HuH-7 (cell line): ENCODE data around the gene CNIH4.
"Not testable (repeated sequence)": the region's sequence is repeated elsewhere in the genome, so short reads cannot be mapped to it uniquely, and the experiment has no call there.

Experiments
- DNase-seq: peaks from one replicate; pipeline ENCODE4 v3.0.0; 2011; ENCODE audit warnings: low spot score

Gene CNIH4

DNA sequence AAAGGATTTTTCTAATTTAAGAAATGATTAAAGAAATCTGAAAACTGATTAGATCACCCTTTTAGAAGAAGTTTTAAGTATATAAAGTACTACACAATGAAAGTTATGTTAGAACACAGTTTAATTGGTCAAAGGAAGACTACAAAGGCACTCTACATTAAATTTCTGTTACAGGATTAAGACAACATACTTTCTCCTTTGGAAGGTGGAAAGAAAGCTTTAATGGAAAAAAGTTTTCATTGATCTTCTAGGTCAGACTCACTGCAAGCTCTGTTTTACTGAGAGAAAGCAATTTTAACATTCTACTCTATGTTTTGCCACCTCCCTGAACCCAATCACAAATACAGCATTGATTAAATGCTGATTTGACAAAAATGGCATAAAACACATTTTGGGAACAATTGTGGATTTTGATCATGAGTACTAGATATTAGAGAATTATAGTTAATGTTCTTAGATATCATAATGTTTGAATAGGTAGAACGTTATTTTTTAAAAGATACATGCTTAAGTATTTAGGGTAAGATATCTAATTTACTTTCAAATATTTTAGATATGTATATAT lies 45.9 kb downstream of the CNIH4 start:
- DNase-seq, result no peak

DNA sequence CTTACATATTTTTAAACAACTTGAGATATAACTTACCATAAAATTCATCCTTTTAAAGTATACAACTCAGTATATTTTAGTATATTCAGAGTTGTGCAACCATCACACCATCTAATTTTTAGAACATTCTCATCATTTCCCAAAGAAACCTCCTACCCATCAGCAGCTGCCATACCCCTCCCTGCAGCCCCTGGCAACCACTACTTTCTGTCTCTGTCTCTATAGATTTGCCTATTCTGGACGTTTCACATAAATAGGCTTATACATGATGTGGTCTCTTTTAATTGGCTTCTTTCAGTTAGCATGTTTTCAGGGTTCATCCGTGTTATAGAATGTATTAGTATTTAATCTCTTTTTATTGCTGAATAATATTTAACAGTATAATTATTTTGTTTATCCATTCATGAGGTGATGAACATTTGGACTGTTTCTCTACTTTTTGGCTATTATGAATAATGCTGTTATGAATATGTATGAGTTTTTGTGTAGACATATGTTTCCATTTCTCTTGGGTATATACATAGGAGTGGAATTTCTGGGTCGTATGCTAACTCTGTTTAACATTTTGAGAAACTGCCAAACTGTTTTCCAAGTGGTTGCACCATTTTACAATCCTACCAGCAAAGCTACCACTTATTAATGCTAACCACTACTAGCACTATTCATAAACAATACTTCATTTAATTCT lies 48.4 kb downstream of the CNIH4 start:
- no peak for DNase-seq

DNA sequence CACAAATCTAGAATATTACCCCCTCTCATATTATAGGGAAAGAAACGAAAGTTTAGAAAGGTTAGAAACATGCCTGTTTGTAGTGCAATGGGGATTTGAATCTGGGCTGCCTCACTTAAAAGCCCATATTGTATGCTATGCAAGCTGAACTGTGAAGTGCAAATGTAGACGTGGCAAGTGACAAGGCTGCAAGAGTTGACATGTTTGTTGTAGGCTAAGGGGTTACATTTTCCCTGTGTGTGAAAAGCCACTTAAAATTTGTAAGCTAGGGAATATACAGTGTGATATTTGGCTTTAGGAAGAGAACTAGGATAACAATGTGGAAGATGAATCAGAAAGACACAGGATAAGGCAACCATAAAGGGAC lies 48.9 kb downstream of the CNIH4 start:
- no peak for DNase-seq

DNA sequence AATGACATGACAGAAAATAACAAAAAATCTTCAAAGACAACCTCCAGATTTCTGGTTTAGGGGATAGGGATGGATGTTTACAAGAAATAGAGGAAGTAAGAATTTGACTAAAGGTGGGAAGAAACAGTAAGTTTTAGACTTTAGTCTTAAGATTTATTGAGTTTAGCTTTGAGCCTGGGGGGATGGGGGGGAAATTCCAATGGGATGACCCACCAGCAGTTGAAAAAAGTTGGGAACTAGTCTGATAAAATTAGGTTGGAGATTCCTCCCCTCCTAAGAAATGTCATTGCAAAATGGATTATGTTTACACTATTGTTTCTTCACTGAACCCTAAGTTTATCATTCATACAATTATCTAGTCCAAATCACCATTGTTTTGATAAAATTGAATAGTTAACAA lies 49.5 kb downstream of the CNIH4 start:
- no peak for DNase-seq

DNA sequence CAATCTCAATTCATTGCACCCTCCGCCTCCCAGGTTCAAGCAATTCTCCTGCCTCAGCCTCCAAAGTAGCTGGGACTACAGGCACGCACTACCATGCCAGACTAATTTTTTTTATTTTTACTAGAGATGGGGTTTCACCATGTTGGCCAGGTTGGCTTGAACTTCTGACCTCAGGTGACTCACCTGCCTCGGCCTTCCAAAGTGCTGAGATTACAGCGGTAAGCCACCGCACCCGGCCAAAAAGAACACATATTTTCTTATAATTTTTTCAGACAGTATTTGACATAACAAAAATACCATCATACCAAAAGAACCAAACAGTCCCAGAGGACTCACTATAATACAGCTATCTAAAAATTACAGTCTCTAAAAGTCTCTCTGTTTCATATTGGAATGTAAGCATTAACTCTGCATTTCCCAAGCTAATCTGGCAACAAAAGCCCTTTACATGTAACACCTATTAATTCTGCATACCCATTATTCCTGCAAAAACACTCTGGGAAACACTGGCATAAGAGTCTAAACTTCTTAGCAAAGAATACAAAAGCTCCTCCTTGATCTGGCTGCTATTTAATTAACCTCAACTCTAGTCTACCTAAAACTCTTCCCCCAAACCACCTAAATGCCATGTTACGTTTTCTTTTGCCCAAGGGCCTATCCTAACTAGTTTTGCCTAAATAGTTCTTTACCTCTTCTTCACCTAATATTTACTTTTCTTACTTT lies 51.1 kb downstream of the CNIH4 start:
- no peak for DNase-seq

DNA sequence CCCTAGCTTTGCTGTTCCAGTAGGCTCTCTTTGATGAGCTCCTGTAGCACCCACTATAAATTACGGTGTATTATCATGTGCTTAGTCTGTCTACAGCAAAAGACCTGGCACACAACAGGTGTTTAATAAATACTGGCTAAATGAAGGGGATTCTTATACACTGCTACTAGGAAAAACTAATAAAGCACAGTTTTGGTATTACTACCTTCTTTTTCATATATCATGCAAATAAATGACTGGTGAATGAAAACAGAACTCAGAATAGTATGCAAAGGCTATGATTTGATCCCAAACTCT lies 51.6 kb downstream of the CNIH4 start:
- DNase-seq, result no peak

DNA sequence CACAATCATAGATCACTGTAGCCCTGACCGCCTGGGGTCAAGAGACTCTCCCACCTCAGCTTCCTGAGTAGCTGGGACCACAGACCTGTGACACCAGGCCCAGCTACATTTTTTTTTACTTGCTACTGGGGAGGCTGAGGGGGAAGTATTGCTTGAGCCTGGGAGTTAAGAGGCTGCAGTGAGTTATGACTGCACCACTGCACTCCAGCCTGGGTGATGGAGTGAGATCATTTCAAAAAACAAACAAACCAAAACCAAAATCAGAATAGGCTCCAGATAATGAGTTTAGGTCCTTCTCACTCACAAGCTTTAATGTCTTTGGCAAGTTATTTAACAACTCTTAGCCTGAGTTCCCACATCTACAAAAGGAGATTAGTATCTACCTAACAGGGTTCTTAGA lies 55.1 kb downstream of the CNIH4 start:
- DNase-seq, result no peak

GRCh38 chr1:224420106-224420505 lies 63.4 kb downstream of the CNIH4 start:
- DNase-seq, result no peak

DNA sequence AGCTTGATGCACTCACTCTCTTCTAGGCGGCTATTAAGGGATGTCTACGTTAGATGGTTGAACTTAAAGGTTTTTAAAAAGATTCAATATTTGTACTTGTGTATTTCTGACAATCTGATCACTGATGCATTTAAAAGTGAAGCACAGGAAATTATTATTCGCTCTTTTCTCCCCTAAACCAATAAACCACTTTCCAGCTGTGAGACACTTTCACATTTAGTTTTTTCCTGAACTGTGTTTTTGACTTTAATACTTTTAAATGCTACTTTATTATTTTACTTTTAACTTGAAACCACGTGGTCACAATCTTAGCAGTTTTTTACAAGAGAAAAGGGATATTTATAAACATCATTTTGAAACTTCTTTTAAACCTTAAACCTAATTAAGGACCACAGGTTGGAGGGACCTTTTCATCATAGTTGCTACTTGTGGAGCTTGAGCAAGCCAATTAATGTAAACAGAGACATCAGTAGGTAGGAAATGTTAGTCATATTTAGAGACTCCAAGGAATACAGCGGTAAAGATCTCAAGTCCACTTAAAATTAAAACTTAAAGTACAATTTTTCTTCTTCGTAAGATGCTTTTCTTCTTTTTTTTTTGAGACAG lies 68.7 kb downstream of the CNIH4 start:
- no peak for DNase-seq

- not testable (repeated sequence) for DNase-seq
Observed at GRCh38 chr1:224426869-224427268, 70.2 kb downstream of the CNIH4 start.

DNA sequence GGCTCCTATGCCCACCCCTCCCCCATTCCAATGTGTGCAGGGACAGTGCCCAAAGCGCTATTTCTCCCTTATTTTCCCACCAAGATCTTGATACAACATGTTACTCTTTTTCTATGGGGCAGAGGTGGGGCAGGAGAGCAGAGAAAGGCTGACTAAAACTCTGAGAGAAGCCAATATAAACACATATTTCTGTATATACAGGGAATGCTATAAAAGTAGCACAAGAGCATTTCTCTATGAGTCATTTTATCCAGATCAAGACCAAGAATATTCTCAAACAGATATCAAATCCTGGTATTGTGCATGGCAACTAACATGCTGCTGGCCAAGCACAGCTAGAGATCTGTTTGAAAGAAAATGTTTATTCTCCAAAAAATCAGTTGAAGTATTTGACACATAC lies 70.7 kb downstream of the CNIH4 start:
- DNase-seq, result no peak

- not testable (repeated sequence) for DNase-seq
Observed at GRCh38 chr1:224428713-224429112, 72.0 kb downstream of the CNIH4 start.
